ENCODE results near the gene CCDC174.

DNA sequence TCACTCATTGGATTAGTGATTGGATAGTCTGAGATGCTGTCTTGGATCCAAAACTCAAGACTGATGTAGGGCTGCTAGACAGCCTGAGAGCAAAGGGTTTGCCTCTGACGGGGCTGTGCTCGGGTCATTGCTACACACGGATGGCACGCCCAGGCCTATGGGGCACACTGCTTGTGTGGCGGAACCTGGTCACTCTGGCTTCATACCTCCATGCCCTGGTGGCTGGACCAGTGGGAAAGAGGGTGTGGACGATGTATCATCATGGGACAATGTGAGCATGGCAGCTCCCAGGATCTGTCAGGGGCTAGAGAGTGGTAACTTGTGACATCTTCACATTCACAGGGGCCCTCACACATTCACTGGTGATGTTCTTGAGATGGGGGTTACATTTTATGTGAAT lies 18.1 kb upstream of the CCDC174 start:
- TF ChIP-seq ZNF24 (tag by site-specific recombination; IDR thresholded peaks at IDR 0.05): no peak
- TF ChIP-seq ZNF501 (tag by site-specific recombination; IDR thresholded peaks at IDR 0.05): no peak
- no peak for TF ChIP-seq ZNF155 (tag by site-specific recombination; IDR thresholded peaks at IDR 0.05)
- TF ChIP-seq, protein P1, sequence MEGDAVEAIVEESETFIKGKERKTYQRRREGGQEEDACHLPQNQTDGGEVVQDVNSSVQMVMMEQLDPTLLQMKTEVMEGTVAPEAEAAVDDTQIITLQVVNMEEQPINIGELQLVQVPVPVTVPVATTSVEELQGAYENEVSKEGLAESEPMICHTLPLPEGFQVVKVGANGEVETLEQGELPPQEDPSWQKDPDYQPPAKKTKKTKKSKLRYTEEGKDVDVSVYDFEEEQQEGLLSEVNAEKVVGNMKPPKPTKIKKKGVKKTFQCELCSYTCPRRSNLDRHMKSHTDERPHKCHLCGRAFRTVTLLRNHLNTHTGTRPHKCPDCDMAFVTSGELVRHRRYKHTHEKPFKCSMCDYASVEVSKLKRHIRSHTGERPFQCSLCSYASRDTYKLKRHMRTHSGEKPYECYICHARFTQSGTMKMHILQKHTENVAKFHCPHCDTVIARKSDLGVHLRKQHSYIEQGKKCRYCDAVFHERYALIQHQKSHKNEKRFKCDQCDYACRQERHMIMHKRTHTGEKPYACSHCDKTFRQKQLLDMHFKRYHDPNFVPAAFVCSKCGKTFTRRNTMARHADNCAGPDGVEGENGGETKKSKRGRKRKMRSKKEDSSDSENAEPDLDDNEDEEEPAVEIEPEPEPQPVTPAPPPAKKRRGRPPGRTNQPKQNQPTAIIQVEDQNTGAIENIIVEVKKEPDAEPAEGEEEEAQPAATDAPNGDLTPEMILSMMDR (tag by site-specific recombination; IDR thresholded peaks at IDR 0.05): no peak
- TF ChIP-seq ELK4 (IDR thresholded peaks at IDR 0.05; ENCODE audit: borderline replicate concordance, low read depth, low read length): no peak
- TF ChIP-seq ZNF169 (tag by site-specific recombination; IDR thresholded peaks at IDR 0.05): no peak
- no peak for TF ChIP-seq ZEB2 (tag by site-specific recombination; IDR thresholded peaks at IDR 0.05)
- no peak for TF ChIP-seq REPIN1 (tag by site-specific recombination; IDR thresholded peaks at IDR 0.05; ENCODE audit: low read depth)
- no peak for TF ChIP-seq ZBTB1 (tag by site-specific recombination; IDR thresholded peaks at IDR 0.05)

Data from HEK293 (cell line).